ENCODE results near the gene DIPK1A. TPM values are rescaled to one million over a fixed set of nuclear protein-coding genes. Genes with fewer than 3 reads are reported as not detected.

DIPK1A gene
- total RNA-seq, 2 donors from 2014 or later, result 8.4 to 9.3 TPM

GRCh38 chr1:92934395-92935378, 26.6 kb downstream of the DIPK1A start:
- Mint-ChIP-seq H3K27me3 (ENCODE audit: low read depth) (no peaks in the 10 kb centered on the region), H3K9me3 (no peaks in the 10 kb centered on the region), H3K27ac (no peak overlapping the region), H3K36me3 (ENCODE audit: insufficient read depth in 2 of 2) (no peaks in the 10 kb centered on the region), H3K4me3 (no peak overlapping the region), H3K4me1 (ENCODE audit: low read depth) (peaks cover 45% of the 10 kb centered on the region)
- DNase-seq, result no peak
- no peak for ATAC-seq (replicated peaks in 1 of 2)

- DNase-seq, result no peak
These were observed 27.8 kb downstream of the DIPK1A start for GRCh38 chr1:92933459-92933858.

GRCh38 chr1:92931691-92932090, 29.6 kb downstream of the DIPK1A start:
- H3K4me3 Mint-ChIP-seq, result no peak overlapping the region
- H3K36me3 Mint-ChIP-seq (ENCODE audit: insufficient read depth in 2 of 2), result no peaks in the 10 kb centered on the region
- ATAC-seq (replicated peaks in 1 of 2) (no peak), DNase-seq (no peak)
- no peaks in the 10 kb centered on the region for H3K9me3 Mint-ChIP-seq
- H3K4me1 Mint-ChIP-seq (ENCODE audit: low read depth), result peaks cover 52% of the 10 kb centered on the region
- H3K27me3 Mint-ChIP-seq (ENCODE audit: low read depth), result no peaks in the 10 kb centered on the region
- peak overlapping the region; percentile 43 for H3K27ac Mint-ChIP-seq

More at GRCh38 chr1:92933459-92933858, 27.8 kb downstream of the DIPK1A start:
- Mint-ChIP-seq H3K4me3 (no peak overlapping the region), H3K36me3 (ENCODE audit: insufficient read depth in 2 of 2) (no peaks in the 10 kb centered on the region), H3K27me3 (ENCODE audit: low read depth) (no peaks in the 10 kb centered on the region), H3K4me1 (ENCODE audit: low read depth) (peaks cover 55% of the 10 kb centered on the region), H3K27ac (no peak overlapping the region), H3K9me3 (no peaks in the 10 kb centered on the region)
- ATAC-seq (replicated peaks in 1 of 2), result no peak

GRCh38 chr1:92929461-92929860, 31.8 kb downstream of the DIPK1A start:
- DNase-seq (no peak), ATAC-seq (replicated peaks in 1 of 2) (peak; percentile 25 to 57)
- H3K27ac Mint-ChIP-seq, result no peak overlapping the region

GRCh38 chr1:92927870-92928269, 33.4 kb downstream of the DIPK1A start:
- Mint-ChIP-seq H3K27me3 (ENCODE audit: low read depth) (no peaks in the 10 kb centered on the region), H3K36me3 (ENCODE audit: insufficient read depth in 2 of 2) (no peaks in the 10 kb centered on the region), H3K4me3 (no peak overlapping the region), H3K9me3 (no peaks in the 10 kb centered on the region), H3K27ac (no peak overlapping the region), H3K4me1 (ENCODE audit: low read depth) (peaks cover 36% of the 10 kb centered on the region)
- DNase-seq (no peak), ATAC-seq (replicated peaks in 1 of 2) (no peak)

More at GRCh38 chr1:92929461-92929860, 31.8 kb downstream of the DIPK1A start:
- H3K36me3 Mint-ChIP-seq (ENCODE audit: insufficient read depth in 2 of 2), result no peaks in the 10 kb centered on the region
- H3K27me3 Mint-ChIP-seq (ENCODE audit: low read depth), result no peaks in the 10 kb centered on the region
- no peak overlapping the region for H3K4me3 Mint-ChIP-seq
- H3K4me1 Mint-ChIP-seq (ENCODE audit: low read depth), result peaks cover 44% of the 10 kb centered on the region
- H3K9me3 Mint-ChIP-seq, result no peaks in the 10 kb centered on the region

GRCh38 chr1:92926873-92927272, 34.4 kb downstream of the DIPK1A start:
- ATAC-seq (replicated peaks in 1 of 2), result no peak

GRCh38 chr1:92924501-92924900, 36.8 kb downstream of the DIPK1A start:
- Mint-ChIP-seq H3K27me3 (ENCODE audit: low read depth) (no peaks in the 10 kb centered on the region), H3K4me1 (ENCODE audit: low read depth) (peaks cover 25% of the 10 kb centered on the region), H3K27ac (no peak overlapping the region), H3K4me3 (no peak overlapping the region), H3K9me3 (peaks cover 0 to 3% of the 10 kb centered on the region in 2 donors), H3K36me3 (ENCODE audit: insufficient read depth in 2 of 2) (peaks cover 0 to 8% of the 10 kb centered on the region in 2 donors)
- DNase-seq (no peak), ATAC-seq (replicated peaks in 1 of 2) (no peak)

More at GRCh38 chr1:92926873-92927272, 34.4 kb downstream of the DIPK1A start:
- peaks cover 38% of the 10 kb centered on the region for H3K4me1 Mint-ChIP-seq (ENCODE audit: low read depth)
- no peak overlapping the region for H3K4me3 Mint-ChIP-seq
- no peak overlapping the region for H3K27ac Mint-ChIP-seq
- no peaks in the 10 kb centered on the region for H3K9me3 Mint-ChIP-seq
- H3K36me3 Mint-ChIP-seq (ENCODE audit: insufficient read depth in 2 of 2), result no peaks in the 10 kb centered on the region
- DNase-seq, result no peak
- no peaks in the 10 kb centered on the region for H3K27me3 Mint-ChIP-seq (ENCODE audit: low read depth)

- Mint-ChIP-seq H3K36me3 (ENCODE audit: insufficient read depth in 2 of 2) (peaks cover 0 to 8% of the 10 kb centered on the region in 2 donors), H3K27ac (no peak overlapping the region), H3K9me3 (peaks cover 0 to 3% of the 10 kb centered on the region in 2 donors), H3K4me3 (no peak overlapping the region), H3K27me3 (ENCODE audit: low read depth) (no peaks in the 10 kb centered on the region), H3K4me1 (ENCODE audit: low read depth) (peaks cover 18% of the 10 kb centered on the region)
- DNase-seq, result no peak
- no peak for ATAC-seq (replicated peaks in 1 of 2)
These were observed 37.6 kb downstream of the DIPK1A start for GRCh38 chr1:92923664-92924063.

GRCh38 chr1:92922356-92923035, 38.8 kb downstream of the DIPK1A start:
- H3K36me3 Mint-ChIP-seq (ENCODE audit: insufficient read depth in 2 of 2), result peaks cover 0 to 8% of the 10 kb centered on the region in 2 donors

GRCh38 chr1:92921031-92922023, 39.9 kb downstream of the DIPK1A start:
- DNase-seq (no peak), ATAC-seq (replicated peaks in 1 of 2) (no peak)
- Mint-ChIP-seq H3K36me3 (ENCODE audit: insufficient read depth in 2 of 2) (peaks cover 0 to 8% of the 10 kb centered on the region in 2 donors), H3K9me3 (peaks cover 0 to 3% of the 10 kb centered on the region in 2 donors), H3K4me3 (no peak overlapping the region), H3K27me3 (ENCODE audit: low read depth) (no peaks in the 10 kb centered on the region), H3K4me1 (ENCODE audit: low read depth) (peaks cover 15% of the 10 kb centered on the region), H3K27ac (no peak overlapping the region)

More at GRCh38 chr1:92922356-92923035, 38.8 kb downstream of the DIPK1A start:
- no peak for DNase-seq
- no peak for ATAC-seq (replicated peaks in 1 of 2)
- Mint-ChIP-seq H3K27ac (no peak overlapping the region), H3K4me1 (ENCODE audit: low read depth) (peaks cover 15% of the 10 kb centered on the region), H3K9me3 (peaks cover 0 to 3% of the 10 kb centered on the region in 2 donors), H3K4me3 (no peak overlapping the region), H3K27me3 (ENCODE audit: low read depth) (no peaks in the 10 kb centered on the region)

- H3K4me1 Mint-ChIP-seq (ENCODE audit: low read depth), result peaks cover 9% of the 10 kb centered on the region
- H3K9me3 Mint-ChIP-seq, result peaks cover 0 to 3% of the 10 kb centered on the region in 2 donors
- H3K27ac Mint-ChIP-seq, result no peak overlapping the region
- ATAC-seq (replicated peaks in 1 of 2) (no peak), DNase-seq (no peak)
- no peaks in the 10 kb centered on the region for H3K27me3 Mint-ChIP-seq (ENCODE audit: low read depth)
- H3K4me3 Mint-ChIP-seq, result no peak overlapping the region
- peaks cover 0 to 8% of the 10 kb centered on the region in 2 donors for H3K36me3 Mint-ChIP-seq (ENCODE audit: insufficient read depth in 2 of 2)
These were observed 44.4 kb downstream of the DIPK1A start for GRCh38 chr1:92916899-92917298.

GRCh38 chr1:92915547-92915946, 45.7 kb downstream of the DIPK1A start:
- Mint-ChIP-seq H3K4me3 (no peak overlapping the region), H3K4me1 (ENCODE audit: low read depth) (peaks cover 9% of the 10 kb centered on the region), H3K27ac (no peak overlapping the region), H3K36me3 (ENCODE audit: insufficient read depth in 2 of 2) (peaks cover 0 to 6% of the 10 kb centered on the region in 2 donors), H3K9me3 (peaks cover 0 to under 1% of the 10 kb centered on the region in 2 donors), H3K27me3 (ENCODE audit: low read depth) (no peaks in the 10 kb centered on the region)
- DNase-seq (no peak), ATAC-seq (replicated peaks in 1 of 2) (no peak)

All from activated T-cell treated with anti-CD3 and anti-CD28 coated beads, Interleukin-2, amount 50 U/mL, for 72 hours (primary cell).